Rectal smooth muscle tissue (tissue), 1 donor: ENCODE measurements around the gene REC8.
"Not testable (repeated sequence)": the region's sequence is repeated elsewhere in the genome, so short reads cannot be mapped to it uniquely, and the experiment has no call there.

Experiments used
- H3K27ac ChIP-seq: one replicate; pipeline ENCODE4 v1.7.0; 2013; ENCODE audit warnings: low read depth, low read length, inconsistent platforms
- H3K27me3 ChIP-seq: one replicate; pipeline ENCODE4 v1.7.0; 2013; ENCODE audit warnings: low read length; ENCODE audit not compliant: control insufficient read depth, insufficient read depth
- H3K36me3 ChIP-seq: one replicate; pipeline ENCODE4 v1.7.0; 2013; ENCODE audit warnings: low read length; ENCODE audit not compliant: control insufficient read depth, insufficient read depth
- H3K4me1 ChIP-seq: one replicate; pipeline ENCODE4 v1.7.0; 2013; ENCODE audit warnings: low read length; ENCODE audit not compliant: control insufficient read depth, insufficient read depth
- H3K4me3 ChIP-seq: one replicate; pipeline ENCODE4 v1.7.0; 2013; ENCODE audit warnings: low read length
- H3K9ac ChIP-seq: one replicate; pipeline ENCODE4 v1.7.0; 2013; ENCODE audit warnings: low read length

Gene REC8

DNA sequence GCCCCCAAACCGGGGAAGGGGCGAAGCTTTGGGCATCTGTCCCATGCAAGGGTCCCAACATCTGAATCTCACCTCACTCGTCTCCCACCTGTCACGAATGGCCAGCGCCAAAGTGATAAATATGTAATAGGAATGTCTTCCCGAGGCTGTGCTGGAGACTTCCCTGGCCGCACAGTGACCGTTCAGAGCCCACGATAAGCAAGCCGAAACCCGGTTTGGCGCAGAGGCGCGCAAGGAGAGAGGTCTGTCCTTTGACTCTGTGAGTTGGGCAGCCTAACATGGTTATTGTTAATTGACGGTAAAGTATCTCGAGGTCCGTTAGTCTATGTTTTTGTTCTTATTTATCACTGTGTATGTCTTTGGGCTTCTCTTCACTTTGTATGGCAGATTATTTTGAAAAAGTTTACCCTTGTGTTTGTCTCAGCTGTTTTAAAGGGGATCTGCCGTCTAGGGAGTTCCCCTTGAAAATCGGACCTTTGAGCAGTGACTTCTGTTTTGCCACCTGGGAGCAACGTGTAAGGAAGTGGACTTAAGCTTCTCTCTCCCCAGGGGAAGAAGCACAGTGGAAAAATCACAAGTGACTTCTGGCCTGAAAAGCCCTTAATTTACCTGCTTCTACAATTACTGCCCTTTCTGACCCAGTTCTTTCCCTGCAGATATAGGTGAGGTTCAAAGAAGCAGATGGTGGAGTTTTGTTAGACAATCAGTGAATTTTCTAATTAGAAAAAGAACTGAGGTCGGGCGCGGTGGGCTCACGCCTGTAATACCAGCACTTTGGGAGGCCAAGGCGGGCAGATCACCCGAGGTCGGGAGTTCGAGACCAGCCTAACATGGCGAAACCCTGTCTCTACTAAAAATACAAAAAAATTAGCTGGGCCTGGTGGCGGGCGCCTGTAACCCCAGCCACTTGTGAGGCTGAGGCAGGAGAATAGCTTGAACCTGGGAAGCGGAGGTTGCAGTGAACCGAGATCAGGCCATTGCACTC is 24.5 kb downstream of the REC8 start:
- no peaks in the 10 kb centered on the region for H3K27me3 ChIP-seq
- H3K4me1 ChIP-seq, result peaks cover 14% of the 10 kb centered on the region
- H3K27ac ChIP-seq, result peak overlapping the region; percentile 99
- peaks cover 7% of the 10 kb centered on the region for H3K36me3 ChIP-seq
- peak overlapping the region; percentile 58 for H3K9ac ChIP-seq
- peak overlapping the region; percentile 95 for H3K4me3 ChIP-seq

DNA sequence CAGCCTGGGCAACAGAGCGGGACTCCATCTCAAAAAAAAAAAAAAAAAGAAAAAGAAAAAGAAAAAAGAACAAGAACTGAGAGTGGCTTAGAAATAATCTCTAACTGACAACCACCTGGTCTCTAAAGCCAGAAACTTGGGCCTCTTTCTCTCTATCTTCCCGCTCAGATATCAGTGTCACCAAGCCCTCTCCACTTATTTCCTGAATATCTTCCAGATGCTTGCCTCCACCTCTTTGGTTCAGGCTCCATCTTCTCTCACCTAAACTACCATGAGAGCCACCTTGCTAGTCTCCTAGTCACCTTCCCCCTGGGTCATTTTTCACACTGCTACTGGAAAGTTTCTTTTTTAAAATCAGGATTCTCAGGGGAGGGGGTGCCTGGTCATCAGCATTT is 25.2 kb downstream of the REC8 start:
- no peak overlapping the region for H3K9ac ChIP-seq
- no peaks in the 10 kb centered on the region for H3K27me3 ChIP-seq
- H3K4me1 ChIP-seq, result peaks cover 14% of the 10 kb centered on the region
- H3K27ac ChIP-seq, result no peak overlapping the region
- peaks cover 4% of the 10 kb centered on the region for H3K36me3 ChIP-seq
- H3K4me3 ChIP-seq, result no peak overlapping the region

DNA sequence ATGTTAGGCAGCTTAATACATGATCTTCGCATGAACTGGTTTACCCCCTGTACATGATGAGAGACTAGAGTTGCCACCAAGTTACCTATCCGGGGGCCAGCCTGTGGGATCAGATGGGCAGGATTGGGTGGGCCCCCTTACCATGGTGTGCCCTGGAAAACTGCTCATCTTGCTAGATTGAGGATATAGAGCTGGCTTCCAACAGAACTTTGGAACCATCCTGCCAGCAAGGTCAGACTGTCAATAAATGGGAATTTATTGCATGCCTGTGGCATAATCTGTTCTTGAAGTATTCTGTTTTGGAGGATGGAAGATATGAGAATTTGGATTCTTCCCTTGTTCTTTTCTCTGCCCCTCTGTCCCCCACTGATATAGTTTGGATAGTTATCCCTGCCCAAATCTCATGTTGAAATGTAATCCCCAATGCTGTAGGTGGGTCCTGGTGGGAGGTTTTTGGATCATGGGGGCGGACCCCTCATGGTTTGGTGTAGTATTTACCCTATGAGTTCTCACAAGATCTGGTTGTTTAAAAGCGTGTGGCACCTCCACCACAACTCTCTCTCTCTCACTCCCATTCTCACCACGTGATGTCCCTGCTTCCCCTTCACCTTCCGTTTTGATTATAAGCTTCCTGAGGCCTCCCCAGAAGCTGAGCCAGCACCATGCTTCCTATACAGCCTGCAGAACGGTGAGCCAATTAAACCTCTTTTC is 27.1 kb downstream of the REC8 start:
- no peak overlapping the region for H3K9ac ChIP-seq
- peaks cover 13% of the 10 kb centered on the region for H3K4me1 ChIP-seq
- no peaks in the 10 kb centered on the region for H3K27me3 ChIP-seq
- H3K27ac ChIP-seq, result no peak overlapping the region
- peaks cover 4% of the 10 kb centered on the region for H3K36me3 ChIP-seq
- no peak overlapping the region for H3K4me3 ChIP-seq

DNA sequence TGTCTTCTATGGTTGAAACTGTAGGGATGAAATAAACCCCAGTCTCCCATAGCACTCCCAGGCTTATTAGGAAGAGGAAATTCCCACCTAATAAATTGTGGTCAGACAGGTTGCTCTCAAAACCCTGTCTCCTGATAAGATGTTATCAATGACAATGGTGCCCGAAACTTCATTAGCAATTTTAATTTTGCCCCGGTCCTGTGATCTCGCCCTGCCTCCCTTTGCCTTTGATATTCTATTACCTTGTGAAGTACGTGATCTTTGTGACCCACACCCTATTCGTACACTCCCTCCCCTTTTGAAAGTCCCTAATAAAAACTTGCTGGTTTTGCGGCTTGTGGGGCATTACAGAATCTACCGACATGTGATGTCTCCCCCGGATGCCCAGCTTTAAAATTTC is 30.7 kb downstream of the REC8 start:
- not testable (repeated sequence) for H3K9ac ChIP-seq, H3K27ac ChIP-seq, H3K4me1 ChIP-seq, H3K27me3 ChIP-seq, H3K4me3 ChIP-seq
- H3K36me3 ChIP-seq, result peaks cover 21% of the 10 kb centered on the region

DNA sequence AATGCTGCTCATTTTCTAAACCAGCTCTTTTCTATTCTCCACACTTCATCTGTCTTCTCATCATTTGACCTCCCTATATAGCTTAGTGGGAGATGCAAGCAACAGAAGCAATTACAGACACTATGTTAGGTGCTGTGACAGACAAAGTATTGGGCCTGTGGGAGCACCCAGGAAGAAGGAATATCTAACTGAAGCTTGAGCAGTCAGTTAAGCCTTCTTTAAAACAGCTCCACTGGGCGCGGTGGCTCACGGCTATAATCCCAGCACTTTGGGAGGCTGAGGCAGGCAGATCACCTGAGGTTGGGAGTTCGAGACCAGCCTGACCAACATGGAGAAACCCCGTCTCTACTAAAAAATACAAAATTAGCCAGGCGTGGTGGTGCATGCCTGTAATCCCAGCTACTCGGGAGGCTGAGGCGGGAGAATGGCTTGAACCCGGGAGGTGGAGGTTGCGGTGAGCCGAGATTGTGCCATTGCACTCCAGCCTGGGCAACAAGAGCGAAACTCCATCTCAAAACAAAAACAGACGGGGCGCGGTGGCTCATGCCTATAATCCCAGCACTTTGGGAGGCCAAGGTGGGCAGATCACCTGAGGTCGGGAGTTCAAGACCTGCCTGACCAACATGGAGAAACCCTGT is 31.5 kb downstream of the REC8 start:
- H3K4me1 ChIP-seq, H3K27me3 ChIP-seq, H3K4me3 ChIP-seq, H3K9ac ChIP-seq, H3K27ac ChIP-seq: not testable (repeated sequence)
- H3K36me3 ChIP-seq, result peaks cover 26% of the 10 kb centered on the region

DNA sequence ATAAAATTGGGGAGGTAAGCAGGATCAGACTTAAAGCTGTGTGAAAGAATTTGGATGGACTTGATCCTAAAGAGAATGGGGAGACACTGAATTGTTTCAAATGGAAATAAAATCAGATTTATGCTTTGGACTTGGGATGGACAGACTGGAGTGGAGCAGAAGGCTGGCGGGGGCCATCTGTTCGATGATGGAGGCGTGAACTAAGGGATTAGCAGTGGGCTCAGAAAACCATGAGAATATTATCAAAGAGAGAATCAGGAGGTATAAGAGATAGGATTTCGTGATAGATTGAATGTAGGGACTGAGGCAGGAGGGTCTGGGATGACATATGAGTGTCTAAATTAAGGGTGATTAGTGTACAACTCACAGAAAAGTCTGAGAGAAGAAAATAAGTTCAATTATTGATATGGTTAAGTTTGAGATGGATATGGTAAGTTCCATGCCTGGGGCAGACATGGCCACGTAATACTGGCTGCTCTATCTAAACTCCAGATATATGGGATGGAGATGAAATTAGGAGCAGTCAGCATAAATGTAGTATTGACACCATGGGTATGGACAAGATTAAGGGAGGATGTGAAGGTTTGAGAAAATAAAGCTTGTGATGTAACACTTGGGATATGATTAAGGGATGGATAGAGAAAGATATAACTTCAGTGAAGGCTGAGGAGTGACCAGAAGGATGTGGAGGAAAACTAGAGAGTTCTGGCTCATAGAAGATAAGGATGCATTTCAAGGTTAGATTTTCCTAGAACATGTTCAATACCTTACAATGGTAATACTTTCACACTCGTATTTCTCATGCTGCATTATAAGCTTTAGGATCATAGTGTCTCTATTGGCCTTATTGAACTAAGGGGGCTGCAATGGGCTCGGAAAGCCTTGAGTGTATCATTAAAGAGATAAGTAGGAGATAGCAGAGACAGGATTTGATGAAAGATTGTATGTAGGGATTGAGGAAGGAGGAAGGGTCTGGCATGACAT is 32.6 kb downstream of the REC8 start:
- H3K27ac ChIP-seq, result no peak overlapping the region
- H3K4me3 ChIP-seq, result no peak overlapping the region
- H3K36me3 ChIP-seq, result peaks cover 27% of the 10 kb centered on the region
- no peaks in the 10 kb centered on the region for H3K4me1 ChIP-seq
- no peak overlapping the region for H3K9ac ChIP-seq
- H3K27me3 ChIP-seq, result no peaks in the 10 kb centered on the region

- Histone ChIP-seq H3K27me3 (no peaks in the 10 kb centered on the region), H3K9ac (no peak overlapping the region), H3K4me1 (no peaks in the 10 kb centered on the region), H3K27ac (no peak overlapping the region), H3K4me3 (no peak overlapping the region), H3K36me3 (peaks cover 36% of the 10 kb centered on the region)
These were observed 34.6 kb downstream of the REC8 start for GRCh38 chr14:24206260-24207103.

GRCh38 chr14:24207104-24207551 is 35.2 kb downstream of the REC8 start:
- Histone ChIP-seq H3K27ac (no peak overlapping the region), H3K4me3 (no peak overlapping the region), H3K27me3 (no peaks in the 10 kb centered on the region), H3K9ac (no peak overlapping the region), H3K36me3 (peaks cover 36% of the 10 kb centered on the region), H3K4me1 (no peaks in the 10 kb centered on the region)

DNA sequence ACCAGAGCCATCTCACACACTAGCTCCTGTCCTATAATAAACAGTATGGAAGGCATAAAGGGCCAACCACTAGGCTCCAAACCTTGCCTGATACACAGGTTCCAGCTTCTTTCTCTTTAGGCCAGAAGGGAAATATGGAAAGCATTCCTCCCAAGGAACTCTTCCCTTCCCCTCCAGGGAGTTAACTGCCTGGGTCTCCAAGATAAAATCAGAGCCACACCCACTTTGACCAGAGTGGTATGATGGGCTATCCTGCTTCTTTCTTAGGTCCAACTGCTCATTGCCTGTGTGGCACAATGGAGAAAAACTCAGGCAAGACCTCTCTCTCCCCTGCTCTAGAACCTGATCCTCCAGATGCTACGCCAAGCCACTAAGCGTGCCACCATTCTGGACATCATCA is 35.7 kb downstream of the REC8 start:
- H3K4me1 ChIP-seq, result no peaks in the 10 kb centered on the region
- H3K27me3 ChIP-seq, result no peaks in the 10 kb centered on the region
- H3K9ac ChIP-seq, result no peak overlapping the region
- peaks cover 36% of the 10 kb centered on the region for H3K36me3 ChIP-seq
- H3K4me3 ChIP-seq, result no peak overlapping the region
- no peak overlapping the region for H3K27ac ChIP-seq

DNA sequence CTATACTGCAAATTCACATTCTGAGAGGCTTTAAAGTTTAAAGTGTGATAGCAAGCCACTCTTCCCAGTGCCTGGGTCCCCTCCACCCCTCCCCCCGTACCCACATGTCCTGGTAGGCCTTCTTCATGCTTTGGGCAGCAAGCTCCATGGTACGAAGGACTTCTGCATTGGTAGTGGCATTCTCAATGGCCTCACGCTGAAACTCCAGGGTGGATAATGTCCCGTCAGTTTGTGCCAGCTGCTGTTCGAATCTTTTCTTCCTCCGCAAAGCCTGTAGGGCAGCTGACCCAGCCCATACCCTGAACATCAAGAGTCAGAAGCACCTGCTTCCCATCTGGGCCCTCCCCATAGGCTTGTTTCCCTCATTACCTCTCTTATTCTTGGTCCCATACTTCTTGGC is 39.4 kb downstream of the REC8 start:
- Histone ChIP-seq H3K27me3 (no peaks in the 10 kb centered on the region), H3K36me3 (peaks cover 26% of the 10 kb centered on the region)

More for the DNA sequence above, 39.4 kb downstream of the REC8 start:
- Histone ChIP-seq H3K4me1 (peaks cover 4% of the 10 kb centered on the region), H3K27ac (no peak overlapping the region), H3K4me3 (no peak overlapping the region), H3K9ac (no peak overlapping the region)
